ENCODE measurements around the gene ECT2L.
"Not testable (repeated sequence)": the region's sequence is repeated elsewhere in the genome, so short reads cannot be mapped to it uniquely, and the experiment has no call there.

Gene ECT2L

DNA sequence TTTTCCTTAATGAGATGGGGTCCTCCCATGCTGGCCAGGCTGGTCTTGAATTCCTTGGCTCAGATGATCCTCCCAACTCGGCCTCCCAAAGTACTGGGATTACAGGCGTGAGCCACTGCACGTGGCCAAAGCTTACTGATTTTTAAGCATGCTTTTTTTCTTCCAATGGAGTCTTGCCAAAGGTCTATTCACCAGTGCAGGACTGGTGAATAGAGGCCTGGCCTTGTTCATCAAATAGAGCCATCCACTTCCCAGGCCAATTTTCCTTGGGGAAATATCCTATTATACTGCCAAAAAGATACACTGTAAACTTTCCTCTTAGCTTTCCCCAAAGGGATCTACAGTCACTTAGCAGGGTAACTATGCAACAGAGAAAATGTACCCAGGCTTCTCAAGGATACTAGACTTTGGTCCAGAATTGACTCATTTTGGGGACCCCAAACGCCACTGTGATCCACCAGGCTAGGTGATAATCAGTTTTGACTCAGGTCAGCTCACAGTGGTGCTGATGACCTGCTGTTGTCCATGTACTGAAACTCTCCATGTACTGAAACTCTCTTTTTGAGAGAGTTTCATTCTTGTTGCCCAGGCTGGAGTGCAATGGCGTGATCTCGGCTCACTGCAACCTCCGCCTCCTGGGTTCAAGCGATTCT, 100.3 kb downstream of the ECT2L start:
- no peaks in the 10 kb centered on the region for H3K9me3 Mint-ChIP-seq
- H3K4me1 Mint-ChIP-seq (ENCODE audit: low read depth in 2 of 2): no peaks in the 10 kb centered on the region
- ATAC-seq (replicated peaks) (no peak), DNase-seq (no peak)
- H3K27me3 Mint-ChIP-seq: no peaks in the 10 kb centered on the region
- H3K4me3 Mint-ChIP-seq: no peak overlapping the region
- H3K36me3 Mint-ChIP-seq (ENCODE audit: insufficient read depth): peaks cover 10% of the 10 kb centered on the region
- H3K27ac Mint-ChIP-seq: no peak overlapping the region

DNA sequence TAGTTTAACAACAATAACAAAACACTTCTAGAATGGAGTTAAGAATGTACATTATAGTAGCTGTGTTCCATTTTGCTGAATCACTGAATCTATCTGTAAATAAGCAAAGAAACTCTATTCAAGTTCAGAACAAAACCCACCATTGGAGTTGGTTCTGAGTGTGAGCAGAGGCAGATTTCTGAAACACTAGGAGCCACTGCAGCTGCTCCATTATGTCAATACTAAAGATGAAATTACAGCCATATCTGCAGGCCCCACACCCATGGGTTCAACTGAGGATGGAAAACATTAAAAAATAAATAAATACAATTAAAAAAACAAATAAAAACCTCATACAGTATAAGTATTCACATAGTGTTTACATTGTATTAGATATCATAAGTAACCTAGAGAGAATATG, 101.1 kb downstream of the ECT2L start:
- Mint-ChIP-seq H3K9me3 (no peaks in the 10 kb centered on the region), H3K4me1 (ENCODE audit: low read depth in 2 of 2) (no peaks in the 10 kb centered on the region), H3K27ac (no peak overlapping the region), H3K4me3 (no peak overlapping the region), H3K27me3 (no peaks in the 10 kb centered on the region), H3K36me3 (ENCODE audit: insufficient read depth) (peaks cover 12% of the 10 kb centered on the region)
- DNase-seq: no peak
- ATAC-seq (replicated peaks): no peak

DNA sequence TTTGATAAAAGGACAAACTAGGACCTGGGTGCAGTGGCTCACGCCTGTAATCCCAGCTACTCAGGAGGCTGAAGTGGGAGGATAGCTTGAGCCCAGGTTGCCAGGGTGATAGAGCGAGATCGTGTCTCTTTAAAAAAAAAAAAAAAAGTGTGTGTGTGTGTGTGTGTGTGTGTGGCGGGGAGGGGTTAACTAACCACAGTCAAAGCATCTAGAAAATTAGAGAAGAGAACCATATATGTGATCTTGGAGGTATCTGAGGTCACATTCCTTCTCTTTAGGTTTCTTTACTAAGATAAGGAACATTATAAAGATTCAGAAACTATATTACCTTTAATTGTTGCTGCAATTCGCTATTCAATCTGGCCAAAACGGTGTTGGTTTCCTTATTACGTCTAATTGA, 111.3 kb downstream of the ECT2L start:
- Mint-ChIP-seq H3K27me3 (no peaks in the 10 kb centered on the region), H3K4me3 (no peak overlapping the region), H3K27ac (no peak overlapping the region), H3K9me3 (no peaks in the 10 kb centered on the region), H3K4me1 (ENCODE audit: low read depth in 2 of 2) (no peaks in the 10 kb centered on the region), H3K36me3 (ENCODE audit: insufficient read depth) (peaks cover 72% of the 10 kb centered on the region)
- DNase-seq: no peak
- ATAC-seq (replicated peaks): no peak

DNA sequence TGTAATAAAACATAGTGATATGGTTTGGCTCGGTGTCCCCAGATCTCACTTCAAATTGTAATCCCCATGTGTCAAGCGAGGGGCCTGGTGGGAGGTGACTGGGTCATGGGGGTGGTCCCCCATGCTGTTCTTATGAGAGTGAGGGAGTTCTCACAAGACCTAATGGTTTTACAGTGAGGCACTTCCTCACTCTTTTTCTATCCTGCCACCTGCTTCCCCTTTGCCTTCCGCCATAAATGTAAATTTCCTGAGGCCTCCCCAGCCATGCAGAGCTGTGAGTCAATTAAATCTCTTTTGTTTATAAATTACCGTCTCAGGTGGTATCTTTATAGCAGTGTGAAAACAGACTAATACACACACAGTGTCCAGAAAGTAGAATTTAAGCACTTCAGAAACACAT, 113.6 kb downstream of the ECT2L start:
- DNase-seq (no peak), ATAC-seq (replicated peaks) (no peak)
- Mint-ChIP-seq H3K9me3 (no peaks in the 10 kb centered on the region), H3K27ac (peak overlapping the region in 1 of 2 donors; percentile 35), H3K4me3 (no peak overlapping the region), H3K4me1 (ENCODE audit: low read depth in 2 of 2) (no peaks in the 10 kb centered on the region), H3K36me3 (ENCODE audit: insufficient read depth) (peaks cover 70% of the 10 kb centered on the region), H3K27me3 (no peaks in the 10 kb centered on the region)

- ATAC-seq (replicated peaks) (no peak), DNase-seq (no peak)
- Mint-ChIP-seq H3K36me3 (ENCODE audit: insufficient read depth) (peaks cover 69% of the 10 kb centered on the region), H3K27me3 (no peaks in the 10 kb centered on the region), H3K4me3 (no peak overlapping the region), H3K27ac (peak overlapping the region in 1 of 2 donors; percentile 35), H3K9me3 (no peaks in the 10 kb centered on the region), H3K4me1 (ENCODE audit: low read depth in 2 of 2) (no peaks in the 10 kb centered on the region)
Measured at GRCh38 chr6:138909975-138910374, 114.1 kb downstream of the ECT2L start.

DNA sequence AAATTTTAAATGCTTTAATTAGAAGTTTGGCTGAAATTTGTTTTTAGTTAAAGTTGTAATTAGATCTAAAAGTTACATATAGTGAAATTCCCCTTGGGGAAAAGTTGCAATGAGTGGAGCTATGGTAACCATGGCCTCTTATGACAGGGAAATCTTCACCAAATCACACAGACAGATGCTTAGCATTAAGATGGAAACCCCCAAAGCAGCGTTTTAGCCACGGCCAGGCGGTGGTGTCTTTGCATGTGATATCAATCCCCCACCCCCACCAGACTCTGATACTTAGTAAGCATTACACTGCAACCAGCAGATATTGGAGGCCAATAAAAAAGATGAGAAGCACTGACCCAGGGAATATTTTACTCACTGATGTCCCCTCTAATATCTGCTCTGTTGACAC, 116.4 kb downstream of the ECT2L start:
- ATAC-seq (replicated peaks): no peak
- H3K36me3 Mint-ChIP-seq (ENCODE audit: insufficient read depth): peaks cover 70% of the 10 kb centered on the region
- no peaks in the 10 kb centered on the region for H3K9me3 Mint-ChIP-seq
- no peak overlapping the region for H3K4me3 Mint-ChIP-seq
- H3K27ac Mint-ChIP-seq: peak overlapping the region; percentile 7 to 22
- no peaks in the 10 kb centered on the region for H3K4me1 Mint-ChIP-seq (ENCODE audit: low read depth in 2 of 2)
- DNase-seq: no peak
- no peaks in the 10 kb centered on the region for H3K27me3 Mint-ChIP-seq

GRCh38 chr6:138914701-138915100, 118.8 kb downstream of the ECT2L start:
- H3K9me3 Mint-ChIP-seq: no peaks in the 10 kb centered on the region
- no peak overlapping the region for H3K4me3 Mint-ChIP-seq
- peak overlapping the region in 1 of 2 donors; percentile 8 for H3K27ac Mint-ChIP-seq
- ATAC-seq (replicated peaks) (no peak), DNase-seq (no peak)
- no peaks in the 10 kb centered on the region for H3K27me3 Mint-ChIP-seq
- H3K36me3 Mint-ChIP-seq (ENCODE audit: insufficient read depth): peaks cover 58% of the 10 kb centered on the region
- H3K4me1 Mint-ChIP-seq (ENCODE audit: low read depth in 2 of 2): peaks cover 0 to 5% of the 10 kb centered on the region in 2 donors

DNA sequence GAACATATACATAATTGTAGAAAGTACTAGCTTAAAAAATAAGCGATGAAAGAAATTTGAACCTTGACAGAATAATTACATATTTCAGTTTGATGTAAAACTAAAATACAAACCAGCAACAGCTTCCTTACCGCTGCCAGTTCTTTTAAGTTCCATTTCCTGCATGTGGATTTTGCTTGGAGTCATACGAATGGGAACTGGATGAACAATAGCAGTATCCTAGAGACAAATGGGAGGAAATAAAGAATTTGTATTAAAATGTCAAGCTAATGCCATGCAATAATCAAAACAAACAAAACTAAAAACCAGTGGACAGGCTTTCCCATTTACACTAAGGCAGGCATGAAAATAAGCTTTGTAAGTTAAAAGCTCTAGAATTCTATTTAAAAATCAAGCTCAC, 125.0 kb downstream of the ECT2L start:
- Mint-ChIP-seq H3K4me1 (ENCODE audit: low read depth in 2 of 2) (peaks cover 0 to 5% of the 10 kb centered on the region in 2 donors), H3K9me3 (no peaks in the 10 kb centered on the region)

GRCh38 chr6:138923561-138923960, 127.7 kb downstream of the ECT2L start:
- H3K27me3 Mint-ChIP-seq: no peaks in the 10 kb centered on the region
- DNase-seq (no peak), ATAC-seq (replicated peaks) (no peak)
- no peaks in the 10 kb centered on the region for H3K9me3 Mint-ChIP-seq
- peaks cover 26% of the 10 kb centered on the region for H3K36me3 Mint-ChIP-seq (ENCODE audit: insufficient read depth)
- no peak overlapping the region for H3K4me3 Mint-ChIP-seq
- peaks cover 0 to 5% of the 10 kb centered on the region in 2 donors for H3K4me1 Mint-ChIP-seq (ENCODE audit: low read depth in 2 of 2)
- H3K27ac Mint-ChIP-seq: no peak overlapping the region

More for the DNA sequence above, 125.0 kb downstream of the ECT2L start:
- DNase-seq (no peak), ATAC-seq (replicated peaks) (no peak)
- Mint-ChIP-seq H3K27me3 (no peaks in the 10 kb centered on the region), H3K36me3 (ENCODE audit: insufficient read depth) (peaks cover 31% of the 10 kb centered on the region), H3K27ac (no peak overlapping the region), H3K4me3 (no peak overlapping the region)

- Mint-ChIP-seq H3K27me3 (no peaks in the 10 kb centered on the region), H3K4me3 (no peak overlapping the region), H3K27ac (peak overlapping the region in 1 of 2 donors; percentile 70), H3K36me3 (ENCODE audit: insufficient read depth) (peaks cover 15% of the 10 kb centered on the region), H3K9me3 (no peaks in the 10 kb centered on the region), H3K4me1 (ENCODE audit: low read depth in 2 of 2) (no peaks in the 10 kb centered on the region)
- ATAC-seq (replicated peaks) (no peak), DNase-seq (no peak)
Measured at GRCh38 chr6:138925806-138926205, 129.9 kb downstream of the ECT2L start.

DNA sequence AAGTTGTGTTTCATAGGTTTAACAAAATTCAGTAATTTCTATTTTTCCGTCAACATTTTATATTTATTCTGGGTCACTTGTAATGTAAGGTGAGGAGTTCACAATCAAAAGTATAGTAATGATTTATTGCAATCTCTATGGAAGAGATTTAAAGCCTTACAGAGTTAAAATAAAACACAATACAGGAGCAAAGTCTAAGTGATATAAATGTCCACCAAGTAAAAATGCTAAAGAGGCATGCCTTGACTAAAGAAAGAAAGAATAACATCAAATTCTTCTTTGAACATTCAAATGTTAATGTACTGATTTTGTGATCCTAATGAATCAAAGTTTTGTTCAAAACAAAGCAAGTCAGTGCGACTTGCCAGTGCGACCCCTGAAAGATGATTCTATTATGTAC, 130.7 kb downstream of the ECT2L start:
- Mint-ChIP-seq H3K27me3 (no peaks in the 10 kb centered on the region), H3K36me3 (ENCODE audit: insufficient read depth) (peaks cover 11% of the 10 kb centered on the region), H3K4me3 (no peak overlapping the region), H3K27ac (no peak overlapping the region), H3K4me1 (ENCODE audit: low read depth in 2 of 2) (no peaks in the 10 kb centered on the region), H3K9me3 (no peaks in the 10 kb centered on the region)
- ATAC-seq (replicated peaks): no peak
- DNase-seq: no peak

DNA sequence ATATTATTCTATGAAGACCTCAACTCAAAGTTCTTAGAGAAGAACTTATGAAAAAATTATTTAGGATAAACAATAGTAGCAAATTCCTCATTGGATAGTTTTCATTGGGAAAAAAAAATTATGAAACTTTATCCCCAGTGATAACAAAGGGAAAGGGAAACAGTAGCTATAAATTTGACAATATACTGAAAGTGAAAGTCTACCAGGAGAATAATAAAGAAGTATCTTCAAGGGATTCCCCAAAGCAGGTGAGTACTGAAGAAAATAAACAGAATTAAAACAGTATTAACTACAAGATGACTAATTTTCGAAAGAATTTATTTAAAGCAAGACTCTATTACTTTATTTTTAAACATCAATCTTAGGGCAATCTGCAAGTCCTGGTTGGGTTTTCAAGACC, 135.8 kb downstream of the ECT2L start:
- DNase-seq (no peak), ATAC-seq (replicated peaks) (no peak)
- Mint-ChIP-seq H3K36me3 (ENCODE audit: insufficient read depth) (peaks cover 11% of the 10 kb centered on the region), H3K4me3 (no peak overlapping the region), H3K27me3 (no peaks in the 10 kb centered on the region), H3K27ac (peak overlapping the region in 1 of 2 donors; percentile 15), H3K4me1 (ENCODE audit: low read depth in 2 of 2) (peaks cover 2 to 3% of the 10 kb centered on the region in 2 donors), H3K9me3 (no peaks in the 10 kb centered on the region)

- not testable (repeated sequence) for H3K27me3 Mint-ChIP-seq; H3K4me1 Mint-ChIP-seq (ENCODE audit: low read depth in 2 of 2)
- peaks cover 30% of the 10 kb centered on the region for H3K36me3 Mint-ChIP-seq (ENCODE audit: insufficient read depth)
Measured at GRCh38 chr6:138936873-138937272, 141.0 kb downstream of the ECT2L start.

DNA sequence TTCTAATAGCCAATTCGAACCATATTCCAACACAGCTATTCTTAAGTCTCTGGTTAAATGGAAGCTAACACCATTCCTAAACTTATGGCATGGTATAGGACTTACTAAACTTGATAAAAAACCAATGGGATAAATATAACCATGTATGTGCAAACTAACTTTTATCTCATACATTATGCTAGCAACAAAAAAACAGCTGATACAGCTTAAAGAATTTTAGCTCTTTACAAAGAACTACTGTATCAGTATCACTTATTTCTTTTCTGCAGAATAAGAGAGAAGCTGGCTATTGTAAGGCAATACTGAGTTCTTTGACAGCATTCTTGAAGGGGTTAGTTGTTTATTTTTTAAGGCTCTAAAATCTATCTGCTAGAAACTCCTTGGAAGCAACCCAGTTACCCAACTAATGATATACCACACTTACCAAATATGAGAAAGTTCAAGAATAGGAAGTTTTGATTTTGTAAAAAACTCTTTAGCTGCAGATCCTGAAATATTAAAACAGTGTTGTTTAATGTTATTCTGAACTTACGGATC, 147.3 kb downstream of the ECT2L start:
- no peak overlapping the region for H3K4me3 Mint-ChIP-seq
- ATAC-seq (replicated peaks) (no peak), DNase-seq (no peak)
- H3K36me3 Mint-ChIP-seq (ENCODE audit: insufficient read depth): peaks cover 53% of the 10 kb centered on the region
- peak overlapping the region in 1 of 2 donors; percentile 68 for H3K27ac Mint-ChIP-seq
- H3K9me3 Mint-ChIP-seq: no peaks in the 10 kb centered on the region
- no peaks in the 10 kb centered on the region for H3K27me3 Mint-ChIP-seq
- H3K4me1 Mint-ChIP-seq (ENCODE audit: low read depth in 2 of 2): peaks cover 13 to 17% of the 10 kb centered on the region in 2 donors

More at GRCh38 chr6:138936873-138937272, 141.0 kb downstream of the ECT2L start:
- H3K9me3 Mint-ChIP-seq; H3K27ac Mint-ChIP-seq; H3K4me3 Mint-ChIP-seq; DNase-seq; ATAC-seq (replicated peaks): not testable (repeated sequence)

Data from effector memory CD8-positive, alpha-beta T cell (primary cell).